Stimulated activated CD8-positive, alpha-beta memory T cell treated with anti-CD3 and anti-CD28 coated beads, Interleukin-7, amount 100 ng/mL, for 1 hour (primary cell): ENCODE results near the gene ZBTB8A.
A peak's percentile ranks its signal among the peaks of the same experiment; 100 is the strongest.
"Not testable (repeated sequence)": the region's sequence is repeated elsewhere in the genome, so short reads cannot be mapped to it uniquely, and the experiment has no call there.

Source experiments
- DNase-seq, 2 donors: peaks; one replicate each; pipeline ENCODE4 v3.0.0-alpha.2; 2020; ENCODE audit warnings: low read depth in 2 of 2

Gene ZBTB8A

GRCh38 chr1:32619701-32620485, 80.7 kb downstream of the ZBTB8A start:
- no peak for DNase-seq

DNA sequence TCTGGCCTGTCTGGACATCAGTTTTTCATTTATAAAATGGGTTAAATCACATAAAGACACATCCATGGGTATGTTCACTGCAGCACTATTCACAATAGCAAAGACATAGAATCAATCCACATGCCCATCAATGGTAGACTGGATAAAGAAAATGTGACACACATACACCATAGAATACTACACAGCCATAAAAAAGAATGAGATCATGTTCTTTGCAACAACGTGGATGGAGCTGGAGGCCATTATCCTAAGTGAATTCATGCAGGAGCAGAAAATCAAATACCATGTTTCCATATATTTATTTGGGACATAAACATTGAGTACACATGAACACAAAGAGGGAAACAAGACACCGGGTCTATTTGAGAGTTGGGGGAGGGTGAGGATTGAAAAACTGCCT, 83.0 kb downstream of the ZBTB8A start:
- DNase-seq, result no peak

GRCh38 chr1:32622806-32623681, 83.8 kb downstream of the ZBTB8A start:
- no peak for DNase-seq

DNA sequence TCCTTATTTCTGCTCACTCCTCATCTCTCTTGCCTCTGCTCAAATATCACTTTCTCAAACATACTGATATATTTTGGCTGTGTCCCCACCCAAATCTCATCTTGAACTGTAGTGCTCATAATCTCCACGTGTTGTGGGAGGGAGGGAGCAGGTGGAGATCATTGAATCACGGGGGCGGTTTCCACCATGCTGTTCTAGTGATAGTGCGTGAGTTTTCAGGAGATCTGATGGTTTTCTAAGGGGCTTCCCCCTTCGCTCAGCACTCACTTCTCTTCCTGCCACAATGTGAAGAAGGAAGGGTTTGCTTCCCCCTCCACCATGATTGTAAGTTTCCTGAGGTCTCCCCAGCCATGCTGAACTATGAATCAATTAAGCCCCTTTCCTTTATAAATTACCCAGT, 84.5 kb downstream of the ZBTB8A start:
- no peak for DNase-seq

DNA sequence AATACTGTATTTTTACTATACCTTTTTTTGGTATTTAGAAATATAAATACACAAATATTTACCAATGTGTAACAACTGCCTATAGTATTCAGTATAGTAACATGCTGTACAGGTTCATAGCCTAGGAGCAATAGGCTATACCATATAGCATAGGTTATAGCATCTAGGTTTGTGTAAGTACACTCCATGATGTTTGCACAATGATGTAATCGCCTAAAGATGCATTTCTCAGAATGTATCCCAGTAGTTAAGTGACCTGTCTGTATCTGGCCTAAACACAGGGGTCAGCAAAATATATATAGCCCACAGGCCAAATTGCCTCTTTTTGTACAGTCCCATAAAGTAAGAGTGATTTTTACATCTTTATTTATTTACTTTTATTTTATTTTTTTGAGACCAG, 86.9 kb downstream of the ZBTB8A start:
- DNase-seq, result no peak

DNA sequence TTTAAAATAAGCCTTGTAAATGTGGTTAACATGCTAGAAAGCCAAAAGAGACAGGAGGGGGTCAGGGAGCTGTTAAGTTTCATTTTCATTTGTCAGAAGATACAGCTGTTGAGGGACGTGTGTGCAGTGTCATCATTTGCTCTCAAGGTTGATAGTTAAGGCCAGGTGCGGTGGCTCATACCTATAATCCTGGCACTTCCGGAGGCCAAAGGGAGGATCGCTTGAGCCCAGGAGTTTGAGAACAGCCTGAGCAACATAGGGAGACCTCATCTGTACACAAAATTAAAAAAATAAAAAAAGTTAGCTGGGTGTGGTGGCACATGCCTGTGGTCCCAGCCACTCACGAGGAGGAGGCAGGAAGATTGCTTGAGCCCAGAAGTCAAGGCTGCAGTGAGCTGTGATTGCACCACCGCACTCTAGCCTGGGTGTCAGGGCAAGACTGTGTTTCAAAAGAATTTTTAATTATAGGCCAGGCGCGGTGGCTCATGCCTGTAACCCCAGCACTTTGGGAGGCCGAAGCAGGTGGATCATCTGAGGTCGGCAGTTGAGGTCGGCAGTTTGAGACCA, 88.5 kb downstream of the ZBTB8A start:
- no peak for DNase-seq

DNA sequence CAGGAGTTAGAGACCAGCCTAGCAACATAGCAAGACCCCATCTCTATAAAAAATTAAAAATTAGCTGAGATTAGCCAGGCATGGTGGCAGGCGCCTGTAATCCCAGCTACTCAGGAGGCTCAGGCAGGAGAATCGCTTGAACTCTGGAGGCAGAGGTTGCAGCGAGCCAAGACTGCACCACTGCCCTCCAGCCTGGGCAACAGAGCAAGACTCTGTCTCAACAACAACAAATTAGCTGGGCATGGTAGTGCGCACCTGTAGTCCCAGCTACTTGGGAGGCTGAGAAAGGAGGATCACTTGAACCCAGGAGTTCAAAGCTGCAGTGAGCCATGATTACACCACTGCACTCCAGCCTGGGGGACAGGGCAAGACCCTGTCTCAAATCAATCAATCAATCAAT, 90.9 kb downstream of the ZBTB8A start:
- DNase-seq, result not testable (repeated sequence)

DNA sequence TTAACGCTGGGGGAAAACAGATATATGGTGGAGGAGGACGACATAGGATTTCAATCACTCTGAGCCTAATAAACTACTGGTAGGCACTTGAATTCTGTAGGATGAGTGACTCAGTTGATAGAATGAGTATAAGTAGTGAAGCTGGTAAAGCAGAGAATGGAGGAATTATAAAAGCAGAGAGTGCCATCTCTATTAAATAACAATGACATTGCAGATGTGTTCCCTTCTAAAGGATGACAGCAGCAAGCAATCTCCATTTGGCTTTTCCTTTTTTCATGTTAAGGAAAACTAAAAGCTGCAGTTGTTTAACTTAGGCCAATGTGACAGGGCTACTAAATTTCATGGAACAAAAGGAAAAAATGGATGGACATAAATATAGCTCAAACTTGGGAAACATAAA, 93.6 kb downstream of the ZBTB8A start:
- no peak for DNase-seq

DNA sequence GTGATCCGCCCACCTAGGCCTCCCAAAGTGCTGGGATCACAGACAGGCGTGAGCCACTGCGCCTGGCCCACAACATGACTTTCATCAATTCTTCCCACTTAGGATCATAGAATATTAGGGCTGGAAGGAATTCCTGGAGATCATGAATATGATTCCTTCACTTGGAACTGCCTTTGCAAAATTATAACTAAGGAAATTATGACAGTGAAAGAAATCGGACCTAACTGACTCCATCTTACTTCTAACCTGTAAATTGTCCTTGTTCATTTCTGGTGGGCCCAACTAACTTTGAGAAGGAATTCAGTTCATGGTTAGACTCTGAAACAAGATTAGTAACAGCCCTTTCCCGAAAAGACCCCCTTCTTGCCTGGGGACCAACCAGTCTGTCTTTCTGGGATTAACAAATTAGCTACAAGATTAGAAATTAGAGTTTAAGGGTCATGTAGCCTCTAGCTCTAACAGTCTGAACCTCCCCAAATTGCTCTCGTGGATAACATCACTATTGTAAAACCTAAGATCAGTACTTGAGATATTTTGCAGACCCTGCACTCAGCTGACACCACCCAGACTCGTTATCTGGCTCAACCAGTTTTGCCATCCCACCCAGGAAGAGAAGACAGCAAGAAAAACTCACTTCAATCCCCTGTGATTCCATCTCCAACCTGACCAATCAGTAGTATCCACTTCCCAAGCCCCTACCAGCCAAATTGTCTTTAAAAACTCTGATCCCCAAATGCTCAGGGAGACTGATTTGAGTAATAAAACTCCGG, 96.5 kb downstream of the ZBTB8A start:
- DNase-seq, result no peak

DNA sequence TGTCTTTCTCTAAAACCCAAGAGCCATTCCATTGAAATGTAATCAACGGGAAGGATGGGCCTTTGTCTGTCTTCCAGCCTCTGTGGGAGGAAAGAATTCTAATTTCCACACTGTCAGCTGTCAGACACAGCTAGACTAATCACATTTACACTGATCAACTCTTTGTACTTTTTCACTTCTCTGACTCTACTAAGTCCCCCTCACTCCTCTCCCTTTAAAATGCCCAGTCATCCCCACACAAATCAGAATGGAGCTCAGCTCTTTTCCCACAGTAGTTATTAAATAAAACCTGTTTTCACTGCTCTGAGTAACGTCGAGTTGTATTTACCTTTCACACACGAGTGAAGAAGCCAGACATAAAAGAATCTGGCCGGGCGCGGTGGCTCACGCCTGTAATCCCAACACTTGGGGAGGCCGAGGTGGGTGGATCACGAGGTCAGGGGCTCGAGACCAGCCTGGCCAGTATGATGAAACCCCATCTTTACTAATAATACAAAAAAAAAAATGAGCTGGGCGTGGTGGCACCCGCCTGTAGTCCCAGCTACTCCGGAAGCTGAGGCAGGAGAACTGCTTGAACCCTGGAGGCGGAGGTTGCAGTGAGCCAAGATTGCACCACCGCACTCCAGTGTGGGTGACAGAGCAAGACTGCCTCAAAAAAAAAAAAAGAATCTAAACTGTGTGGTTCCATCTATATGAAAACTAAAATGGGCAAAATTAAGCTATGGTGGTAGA, 97.9 kb downstream of the ZBTB8A start:
- DNase-seq, result no peak

DNA sequence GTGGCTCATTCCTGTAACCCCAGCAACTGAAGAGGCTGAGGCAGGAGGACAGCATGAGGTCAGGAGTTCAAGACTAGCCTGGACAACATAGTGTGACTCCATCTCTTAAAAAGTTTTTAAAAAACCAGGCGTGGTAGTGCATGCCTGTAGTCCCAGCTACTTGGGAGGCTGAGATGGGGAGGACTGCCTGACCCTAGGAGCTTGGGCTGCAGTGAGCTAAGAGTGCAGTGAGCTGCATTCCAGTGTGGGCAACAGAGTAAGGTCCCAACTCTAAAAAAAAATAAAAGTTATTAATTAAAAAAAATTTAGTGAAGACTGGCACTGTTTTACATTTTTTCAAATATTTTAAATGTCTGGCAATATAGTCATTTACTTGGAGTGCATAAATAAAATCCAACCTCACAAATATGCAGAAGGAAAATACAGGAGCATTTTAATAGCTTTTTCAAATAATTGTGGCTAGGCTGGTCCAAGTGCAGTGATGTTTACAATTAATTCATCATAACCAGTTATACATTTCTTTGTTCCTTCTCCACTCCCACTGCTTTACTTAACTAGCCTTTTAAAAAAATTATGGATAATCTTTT, 100.4 kb downstream of the ZBTB8A start:
- no peak for DNase-seq

- DNase-seq, result not testable (repeated sequence)
Observed at GRCh38 chr1:32642292-32642827, 103.1 kb downstream of the ZBTB8A start.

GRCh38 chr1:32644426-32644825, 105.2 kb downstream of the ZBTB8A start:
- DNase-seq, result no peak

DNA sequence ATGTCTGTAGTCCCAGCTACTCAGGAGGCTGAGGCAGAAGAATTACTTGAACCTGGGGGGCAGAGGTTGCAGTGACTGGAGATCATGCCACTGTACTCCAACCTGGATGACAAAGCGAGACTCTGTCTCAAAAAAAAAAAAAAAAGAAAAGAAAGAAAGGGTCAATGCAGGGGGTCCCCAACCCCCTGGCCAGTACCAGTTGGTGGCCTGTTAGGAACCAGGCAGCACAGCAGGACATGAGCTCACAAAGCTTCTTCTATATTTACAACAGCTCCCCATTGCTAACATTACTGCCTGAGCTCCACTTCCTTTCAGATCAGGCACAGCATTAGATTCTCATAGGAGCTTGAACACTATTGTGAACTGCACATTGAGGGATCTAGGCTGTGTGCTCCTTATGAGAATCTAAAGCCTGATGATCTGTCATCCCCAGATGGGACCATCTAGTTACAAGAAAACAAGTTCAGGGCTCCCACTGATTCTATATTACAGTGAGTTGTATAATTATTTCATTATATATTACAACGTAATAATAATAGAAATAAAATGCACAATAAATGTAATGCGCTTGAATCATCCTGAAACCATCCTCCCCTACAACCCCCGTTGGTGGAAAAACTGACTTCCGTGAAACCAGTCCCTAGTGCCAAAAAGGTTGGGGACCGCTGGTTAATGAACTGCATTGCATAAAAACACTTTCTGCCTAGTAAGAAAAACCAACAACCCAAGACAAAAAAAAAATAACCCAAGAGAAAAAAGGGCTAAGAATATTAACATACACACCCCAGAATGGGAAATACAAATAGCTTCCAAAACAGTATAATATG, 108.3 kb downstream of the ZBTB8A start:
- no peak for DNase-seq

GRCh38 chr1:32650248-32650751, 111.1 kb downstream of the ZBTB8A start, which contains the start of gene ZBTB8OS:
Gene ZBTB8OS, minus strand, starts transcription at chr1:32650550. Its CDS starts 21 bp downstream, at chr1:32650529.
- peak; percentile 73 to 74 for DNase-seq

DNA sequence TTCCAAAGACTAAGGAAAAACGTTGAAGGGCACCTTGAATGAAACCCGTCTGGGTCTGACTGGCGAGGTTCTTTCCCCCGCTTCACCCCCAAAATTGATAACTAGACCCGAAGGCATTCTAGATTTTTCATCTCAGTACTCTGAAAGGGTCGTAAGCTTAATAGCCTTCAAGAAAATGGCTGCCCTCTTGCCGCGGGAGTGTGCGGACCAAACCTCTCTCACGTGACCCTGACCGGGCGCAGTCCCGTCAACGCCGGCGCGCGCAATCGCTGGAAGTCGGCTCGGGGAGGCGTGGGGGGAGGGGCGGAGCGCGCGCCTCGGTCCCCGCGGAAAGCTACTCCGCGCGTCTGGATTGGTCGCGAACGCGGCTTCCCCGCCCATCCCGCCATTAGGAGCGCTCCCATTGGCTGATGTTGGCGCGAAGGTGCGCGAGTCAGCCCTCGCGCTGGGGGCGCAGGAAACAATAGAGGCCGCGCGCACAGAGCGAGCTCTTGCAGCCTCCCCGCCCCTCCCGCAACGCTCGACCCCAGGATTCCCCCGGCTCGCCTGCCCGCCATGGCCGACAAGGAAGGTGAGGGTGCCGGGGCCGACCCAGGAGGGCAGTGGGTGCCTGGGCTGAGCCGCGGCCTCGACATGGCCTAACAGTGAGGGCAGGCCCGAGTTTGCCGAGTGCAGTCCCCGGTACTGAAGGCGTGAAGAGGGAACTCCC, 111.7 kb downstream of the ZBTB8A start, which contains the start of gene RBBP4:
Gene RBBP4, plus strand, starts transcription at position 457 of the 709 bp plus-strand sequence. Its CDS starts 99 bp downstream, at position 556.
- peak; percentile 98 to 99 for DNase-seq

DNA sequence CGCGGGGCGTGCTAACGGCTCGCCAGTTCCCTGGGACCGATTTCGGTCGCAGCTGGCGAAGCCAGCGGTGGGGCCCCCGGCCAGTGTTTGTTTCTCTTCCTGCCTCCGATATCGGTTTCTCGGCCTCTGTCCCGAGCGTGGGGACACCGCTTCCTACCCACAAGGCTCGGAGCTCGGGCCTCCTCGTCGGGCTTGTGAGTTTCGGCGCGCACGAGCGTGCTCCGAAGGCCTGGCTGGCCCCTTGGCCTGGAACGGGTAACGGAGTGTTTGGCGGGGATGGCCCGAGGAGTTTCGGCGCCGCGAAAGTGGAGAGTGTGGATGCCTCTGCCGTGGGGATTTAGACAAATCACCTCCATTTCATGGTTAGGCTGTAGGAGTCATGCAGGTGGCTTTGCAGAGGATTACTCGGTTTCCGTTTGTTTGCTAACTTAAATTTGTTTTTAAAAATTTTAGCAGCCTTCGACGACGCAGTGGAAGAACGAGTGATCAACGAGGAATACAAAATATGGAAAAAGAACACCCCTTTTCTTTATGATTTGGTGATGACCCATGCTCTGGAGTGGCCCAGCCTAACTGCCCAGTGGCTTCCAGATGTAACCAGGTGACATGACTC, 112.3 kb downstream of the ZBTB8A start:
- no peak for DNase-seq
